HepG2 (cell line): ENCODE measurements around the gene PLA2G12A. TPM values are rescaled to one million over a fixed set of nuclear protein-coding genes. Genes with fewer than 3 reads are reported as not detected.
A peak's percentile ranks its signal among the peaks of the same experiment; 100 is the strongest.

Experiments
- ATAC-seq: fragments of 200-7000 bp; cut with Tn5 transposase; 3 replicates; pipeline ENCODE4 v1.9.1; 2020; ENCODE audit warnings: mild to moderate bottlenecking, moderate library complexity
- BruUV-seq: library from RNA; stranded (reverse); fragments of 400-500 nt; replicated peaks from 2 replicates; lab custom pipeline; 2021; lab: Mats Ljungman, UMichigan
- CTCF ChIA-PET: fragments of 300-600 bp; formaldehyde crosslinking; extraction: SDS; loops from one replicate; lab custom pipeline; 2021; ENCODE audit warnings: low total read pairs, inconsistent platforms, low intra/inter-chr PET ratio; lab: Yijun Ruan, JAX
- POLR2A ChIA-PET: fragments of 350-600 bp; sonication (Branson Sonifier 250); formaldehyde crosslinking; loops from one replicate; lab custom pipeline; 2020; ENCODE audit warnings: antibody characterized with exemption, inconsistent platforms; lab: Yijun Ruan, JAX
- DNase-seq: peaks from one replicate; pipeline ENCODE4 v3.0.0-alpha.2; 2015; ENCODE audit warnings: low spot score
- FAIRE-seq: peaks from 3 replicates; lab custom pipeline; 2011; peaks lifted over from hg19 to GRCh38; lab: Jason Lieb, UNC
- H2AFZ ChIP-seq: one replicate; pipeline ENCODE4 v1.6.1; 2011; ENCODE audit warnings: low read length, inconsistent platforms
- H3K27ac ChIP-seq: fragments of 300-600 bp; 3 replicates; pipeline ENCODE4 v1.8.0; 2011; ENCODE audit warnings: mixed run types, mild to moderate bottlenecking, mixed read lengths, low read length, inconsistent platforms; ENCODE audit not compliant: insufficient read depth; ENCODE audit errors: extremely low read length
- H3K27me3 ChIP-seq, 2 experiments: fragments of 200-600 bp in 1 of 2; 2 replicates in 1 of 2; 3 replicates in 1 of 2; pipeline versions ENCODE4 v1.6.0 to v1.8.0; 2011; ENCODE audit warnings: low read length in 2 of 2, mild to moderate bottlenecking in 2 of 2, moderate library complexity in 2 of 2, inconsistent platforms in 1 of 2; ENCODE audit not compliant: insufficient read depth in 2 of 2, control insufficient read depth in 1 of 2
- H3K36me3 ChIP-seq, 2 experiments: fragments of 200-600 bp in 1 of 2; replicated peaks in 1 of 2; 2 replicates in 1 of 2; 3 replicates in 1 of 2; pipeline versions ENCODE4 v1.5.1 to v1.8.0; 2011; ENCODE audit warnings: low read length in 2 of 2, inconsistent platforms in 1 of 2; ENCODE audit not compliant: insufficient read depth in 2 of 2, control insufficient read depth in 1 of 2
- H3K4me1 ChIP-seq: 2 replicates; pipeline ENCODE4 v1.5.1; 2012; ENCODE audit warnings: low read length, inconsistent platforms; ENCODE audit not compliant: insufficient read depth
- H3K4me2 ChIP-seq: 2 replicates; pipeline ENCODE4 v1.6.0; 2011; ENCODE audit warnings: low read depth, low read length, inconsistent platforms
- H3K4me3 ChIP-seq, 3 experiments: fragments of 200-600 bp in 1 of 3; sonication (generic), shearing (Covaris generic) in 1 of 3; replicated peaks in 1 of 3; 2 replicates each; pipeline ENCODE4 v1.5.1; 2011 to 2016; ENCODE audit warnings: low read length in 3 of 3, inconsistent platforms in 2 of 3, low read depth in 2 of 3, mild to moderate bottlenecking in 2 of 3, control low read depth in 1 of 3, mixed read lengths in 1 of 3; ENCODE audit not compliant: insufficient read depth in 1 of 3
- H3K79me2 ChIP-seq: one replicate; pipeline ENCODE4 v1.6.1; 2011; ENCODE audit warnings: low read length, inconsistent platforms; ENCODE audit not compliant: insufficient read depth
- H3K9ac ChIP-seq: 2 replicates; pipeline ENCODE4 v1.6.0; 2011; ENCODE audit warnings: mild to moderate bottlenecking, low read depth, low read length, inconsistent platforms; ENCODE audit not compliant: insufficient read depth
- H3K9me3 ChIP-seq: 2 replicates; pipeline ENCODE4 v1.5.1; 2012; ENCODE audit warnings: mild to moderate bottlenecking, low read length
- H4K20me1 ChIP-seq: 2 replicates; pipeline ENCODE4 v1.6.0; 2011; ENCODE audit warnings: inconsistent platforms, mild to moderate bottlenecking, low read length, moderate library complexity; ENCODE audit not compliant: insufficient read depth
- ARHGAP35 ChIP-seq: sonication (generic); formaldehyde crosslinking; IDR thresholded peaks from 2 replicates; pipeline ENCODE4 v1.9.0; 2022; ENCODE audit warnings: mild to moderate bottlenecking, inconsistent platforms, moderate library complexity, missing genetic modification reagents, borderline replicate concordance
- ZNF460 ChIP-seq: sonication (generic); formaldehyde crosslinking; IDR thresholded peaks from 2 replicates; pipeline ENCODE4 v1.5.1; 2020; ENCODE audit warnings: missing genetic modification reagents, mild to moderate bottlenecking, borderline replicate concordance
- ZNF674 ChIP-seq: sonication (generic); formaldehyde crosslinking; IDR thresholded peaks from 2 replicates; pipeline ENCODE4 v1.5.0; 2020; ENCODE audit warnings: low read depth, mild to moderate bottlenecking, missing genetic modification reagents
- WGBS: methylation state at CpG from one replicate; pipeline ENCODE4 v1.1.6; 2017; ENCODE audit warnings: low lambda C conversion rate; 5-methylcytosine and 5-hydroxymethylcytosine counted together
- in situ Hi-C: cut with HindIII; loops from 2 replicates; pipeline ENCODE4 v1.10.0; 2017; ENCODE audit warnings: low pct_unique_long_range_greater_than_20kb; ENCODE audit not compliant: extremely low pct_ligation_motif_present
- intact Hi-C: fragments of 100-400 bp; cut with micrococcal nuclease; formaldehyde crosslinking; loops from one replicate; pipeline ENCODE4 v1.10.0; 2022; ENCODE audit not compliant: unreplicated experiment
- polyA plus RNA-seq, 8 experiments: library from polyadenylated mRNA; depleted of rRNA in 3 of 8; stranded (reverse) in 7 of 8; unstranded in 1 of 8; fragments of >200 nt; fragmentation: Illumina TruSeq in 4 of 8; extraction: Trizol in 4 of 8; gene quantifications; 2 replicates each; pipeline versions ENCODE4 v1.2.1 to v1.2.3, GENCODE V29; 2011 to 2016; ENCODE audit warnings: low read depth in 4 of 8, missing spikeins in 1 of 8, mixed read lengths in 1 of 8; ENCODE audit not compliant: insufficient read depth in 1 of 8
- total RNA-seq, 5 experiments: library from RNA; depleted of rRNA; stranded (reverse); fragments of >200 nt; fragmentation: Illumina TruSeq; extraction: Trizol; gene quantifications; 2 replicates each; pipeline ENCODE4 v1.2.3, GENCODE V29; 2016; ENCODE audit warnings: low read depth in 1 of 5
- TF ChIP-seq, protein P1 (sequence below): sonication (generic); formaldehyde crosslinking; IDR thresholded peaks from 2 replicates; pipeline ENCODE4 v1.8.1; 2023; ENCODE audit warnings: mild to moderate bottlenecking, missing genetic modification reagents, borderline replicate concordance

PLA2G12A gene
- total and polyA plus RNA-seq, 2 of the 13 experiments (the other 11 are each of a cell fraction or from before 2014, with no cell fraction given): 61.2 to 64.0 TPM

DNA sequence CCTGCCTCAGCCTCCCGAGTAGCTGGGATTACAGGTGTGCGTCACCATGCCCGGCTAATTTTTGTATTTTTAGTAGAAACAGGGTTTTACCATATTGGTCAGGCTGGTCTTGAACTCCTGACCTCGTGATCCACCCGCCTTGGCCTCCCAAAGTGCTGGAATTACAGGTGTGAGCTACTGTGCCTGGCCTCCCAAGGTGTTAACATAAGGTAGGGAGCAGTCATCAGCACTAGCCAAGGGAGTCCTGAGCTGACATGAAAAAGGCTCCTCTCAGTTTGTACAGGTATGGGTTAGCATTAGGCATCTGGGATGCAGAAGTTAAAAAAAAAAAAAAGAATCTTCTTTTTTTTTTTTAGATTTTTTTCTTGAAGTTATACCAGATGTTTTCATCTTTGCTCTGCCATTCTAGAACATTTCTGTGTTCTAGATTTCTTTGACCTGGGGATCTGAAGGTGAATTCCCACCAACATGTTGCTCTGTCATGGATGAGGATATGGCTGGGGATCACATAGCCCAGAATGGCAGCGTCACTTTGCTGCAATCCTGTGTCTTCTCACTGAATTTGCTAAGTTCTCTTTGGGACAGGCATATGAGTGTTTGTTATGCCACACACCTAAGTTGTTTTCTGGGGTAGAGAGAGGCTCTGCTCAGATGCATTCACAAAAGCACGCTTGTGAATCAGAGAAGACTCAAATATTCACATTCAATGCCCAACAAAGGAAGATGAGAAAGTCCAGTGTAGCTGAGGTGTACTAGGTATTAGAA is 24.4 kb upstream of the PLA2G12A start:
- no peaks in the 10 kb centered on the region for H3K79me2 ChIP-seq
- peaks cover 2 to 12% of the 10 kb centered on the region in 2 experiments; a peak in 4 of 5 replicates for H3K36me3 ChIP-seq
- H4K20me1 ChIP-seq: no peaks in the 10 kb centered on the region
- H3K27me3 ChIP-seq: no peaks in the 10 kb centered on the region; a peak in 1 of 5 replicates
- no peak overlapping the region for H3K4me2 ChIP-seq
- no peak overlapping the region for H2AFZ ChIP-seq
- H3K27ac ChIP-seq: no peak overlapping the region
- intact Hi-C loops (no loop called here), in situ Hi-C loops (no loop called here)
- no peaks in the 10 kb centered on the region for H3K4me1 ChIP-seq
- POLR2A ChIA-PET: no interaction called here
- ATAC-seq (peak; percentile 88), FAIRE-seq (no peak), DNase-seq (no peak)
- no peaks in the 10 kb centered on the region for H3K9me3 ChIP-seq
- WGBS: 78% methylated on average over 7 of the region's 7 CpGs
- no TSS peak for BruUV-seq
- CTCF ChIA-PET: no interaction called here
- TF ChIP-seq, protein P1, sequence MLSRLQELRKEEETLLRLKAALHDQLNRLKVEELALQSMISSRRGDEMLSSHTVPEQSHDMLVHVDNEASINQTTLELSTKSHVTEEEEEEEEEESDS: no peak
- peak; percentile 42; the same call in 1 of the 2 replicates for TF ChIP-seq ZNF460 (CRISPR knock-in tag)
- no peak overlapping the region for H3K9ac ChIP-seq
- no peak overlapping the region for H3K4me3 ChIP-seq

DNA sequence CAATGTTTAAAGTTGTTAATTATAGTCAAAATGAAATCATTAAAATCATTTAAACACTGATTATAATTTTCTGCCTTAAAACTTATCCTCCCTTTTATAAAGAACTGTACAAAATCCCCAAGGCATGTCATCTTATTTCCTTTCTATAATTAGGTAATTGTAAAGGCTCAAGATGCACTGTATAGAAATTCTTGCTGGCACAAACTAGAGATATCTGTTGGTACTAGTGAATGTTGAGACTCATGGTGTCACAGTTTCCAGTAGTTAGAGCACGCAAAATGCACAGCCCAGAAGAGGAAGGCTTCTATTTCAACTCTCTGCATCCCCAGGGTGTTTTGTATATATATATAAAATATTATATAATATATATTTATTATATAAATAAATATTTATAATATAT is 22.7 kb upstream of the PLA2G12A start:
- in situ Hi-C loops (no loop called here), intact Hi-C loops (no loop called here)
- CTCF ChIA-PET: no interaction called here
- H3K4me3 ChIP-seq: no peak overlapping the region
- no peak overlapping the region for H2AFZ ChIP-seq
- H3K9me3 ChIP-seq: no peaks in the 10 kb centered on the region
- ATAC-seq: peak; percentile 43; the same call in 1 of the 3 replicates
- no peak for FAIRE-seq
- no peak for DNase-seq
- H3K4me2 ChIP-seq: no peak overlapping the region
- H3K36me3 ChIP-seq: peaks cover 11 to 21% of the 10 kb centered on the region in 2 experiments
- H3K79me2 ChIP-seq: no peaks in the 10 kb centered on the region
- H3K4me1 ChIP-seq: no peaks in the 10 kb centered on the region
- WGBS: 0% methylated on average over 1 of the region's 1 CpG
- TF ChIP-seq ARHGAP35 (CRISPR knock-in tag) (no peak), ZNF674 (CRISPR knock-in tag) (no peak)
- TF ChIP-seq, all 625 proteins: peak for 0
- Histone ChIP-seq H3K27ac (no peak overlapping the region), H4K20me1 (no peaks in the 10 kb centered on the region), H3K27me3 (no peaks in the 10 kb centered on the region; a peak in 1 of 5 replicates), H3K9ac (no peak overlapping the region)
- no TSS peak for BruUV-seq
- POLR2A ChIA-PET: no interaction called here
